MCF 10A (cell line): Measurements from ENCODE around the gene AMPH. TPM values are rescaled to one million over a fixed set of nuclear protein-coding genes. Genes with fewer than 3 reads are reported as not detected.

ENCODE experiments used
- BruUV-seq: library from RNA; stranded (reverse); fragments of 400-500 nt; replicated peaks from 2 replicates; lab custom pipeline; 2021; lab: Mats Ljungman, UMichigan
- CTCF ChIA-PET: fragments of 300-600 bp; sonication (Branson Sonifier 250); formaldehyde crosslinking; extraction: SDS; loops from one replicate; lab custom pipeline; 2021; ENCODE audit warnings: antibody characterized with exemption, inconsistent platforms; lab: Yijun Ruan, JAX
- POLR2A ChIA-PET: fragments of 300-600, 350-650 bp; sonication (Branson Sonifier 250); formaldehyde crosslinking; extraction: SDS; loops from one replicate; lab custom pipeline; 2020; ENCODE audit warnings: antibody characterized with exemption, inconsistent platforms; lab: Yijun Ruan, JAX
- DNase-seq: peaks from one replicate; pipeline ENCODE4 v3.0.0-alpha.2; 2018; ENCODE audit not compliant: unreplicated experiment
- H3K27ac Mint-ChIP-seq: one replicate; pipeline ENCODE4 v1.8.0; 2022; ENCODE audit warnings: mild to moderate bottlenecking, low read depth, mixed read lengths; ENCODE audit not compliant: unreplicated experiment
- H3K27me3 Mint-ChIP-seq: one replicate; pipeline ENCODE4 v1.8.0; 2022; ENCODE audit warnings: mixed read lengths; ENCODE audit not compliant: insufficient read depth, unreplicated experiment
- H3K36me3 Mint-ChIP-seq: one replicate; pipeline ENCODE4 v1.8.0; 2022; ENCODE audit warnings: mild to moderate bottlenecking, moderate library complexity, mixed read lengths; ENCODE audit not compliant: insufficient read depth, unreplicated experiment
- H3K4me1 Mint-ChIP-seq: one replicate; pipeline ENCODE4 v1.8.0; 2022; ENCODE audit warnings: mixed read lengths; ENCODE audit not compliant: insufficient read depth, unreplicated experiment
- H3K4me3 Mint-ChIP-seq: one replicate; pipeline ENCODE4 v1.8.0; 2022; ENCODE audit warnings: mild to moderate bottlenecking, moderate library complexity, mixed read lengths; ENCODE audit not compliant: unreplicated experiment
- H3K9me3 Mint-ChIP-seq: one replicate; pipeline ENCODE4 v1.8.0; 2022; ENCODE audit warnings: mixed read lengths; ENCODE audit not compliant: unreplicated experiment
- intact Hi-C: fragments of 100-400 bp; cut with micrococcal nuclease; formaldehyde crosslinking; loops from 2 replicates; pipeline ENCODE4 v1.14.1; 2022
- total RNA-seq: library from RNA; stranded (reverse); gene quantifications from 2 replicates; pipeline ENCODE4 v1.2.3, GENCODE V29; 2022
- TF ChIP-seq, protein P1 (sequence below): fragments of 200-600 bp; IDR thresholded peaks from one replicate; pipeline ENCODE4 v1.8.0; 2022; ENCODE audit warnings: antibody characterized with exemption, mild to moderate bottlenecking; ENCODE audit not compliant: unreplicated experiment

Gene AMPH
- total RNA-seq, 1 experiment from 2014 or later, result 0.63 TPM

DNA sequence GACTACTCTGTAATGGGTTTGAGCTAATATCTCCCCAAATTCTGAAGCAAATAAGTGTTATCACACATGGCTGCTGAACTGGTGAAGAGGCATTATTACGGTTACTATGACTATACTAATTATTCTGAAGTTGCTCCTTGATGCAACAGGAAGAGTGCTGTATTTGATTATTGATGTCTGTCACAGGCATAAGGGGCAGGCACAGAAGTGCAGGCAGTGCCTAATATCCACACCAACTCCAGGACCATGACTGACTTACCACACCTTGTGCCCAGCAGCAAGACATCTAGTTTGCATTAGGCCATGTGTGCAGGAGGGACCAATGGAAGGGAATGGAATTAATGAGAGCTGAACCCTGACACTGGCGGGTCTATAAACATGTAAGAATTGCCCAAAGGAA lies 62.7 kb downstream of the AMPH start:
- H3K4me3 Mint-ChIP-seq, result no peak overlapping the region
- no peaks in the 10 kb centered on the region for H3K27me3 Mint-ChIP-seq
- H3K9me3 Mint-ChIP-seq, result no peaks in the 10 kb centered on the region
- H3K36me3 Mint-ChIP-seq, result no peaks in the 10 kb centered on the region
- BruUV-seq, result no TSS peak
- ChIA-PET POLR2A (interaction anchor here (1.2 kb wide), 1 partner anchor 13 kb away, joined by 3 read pairs; no protein-coding TSS in a partner anchor), CTCF (interaction anchor here (0.6 to 0.7 kb wide), 2 partner anchors 88 to 104 kb away, joined by 4 read pairs; no protein-coding TSS in a partner anchor)
- H3K27ac Mint-ChIP-seq, result no peak overlapping the region
- no peak for DNase-seq
- intact Hi-C loops, result no loop called here
- H3K4me1 Mint-ChIP-seq, result no peaks in the 10 kb centered on the region
- TF ChIP-seq, protein P1, sequence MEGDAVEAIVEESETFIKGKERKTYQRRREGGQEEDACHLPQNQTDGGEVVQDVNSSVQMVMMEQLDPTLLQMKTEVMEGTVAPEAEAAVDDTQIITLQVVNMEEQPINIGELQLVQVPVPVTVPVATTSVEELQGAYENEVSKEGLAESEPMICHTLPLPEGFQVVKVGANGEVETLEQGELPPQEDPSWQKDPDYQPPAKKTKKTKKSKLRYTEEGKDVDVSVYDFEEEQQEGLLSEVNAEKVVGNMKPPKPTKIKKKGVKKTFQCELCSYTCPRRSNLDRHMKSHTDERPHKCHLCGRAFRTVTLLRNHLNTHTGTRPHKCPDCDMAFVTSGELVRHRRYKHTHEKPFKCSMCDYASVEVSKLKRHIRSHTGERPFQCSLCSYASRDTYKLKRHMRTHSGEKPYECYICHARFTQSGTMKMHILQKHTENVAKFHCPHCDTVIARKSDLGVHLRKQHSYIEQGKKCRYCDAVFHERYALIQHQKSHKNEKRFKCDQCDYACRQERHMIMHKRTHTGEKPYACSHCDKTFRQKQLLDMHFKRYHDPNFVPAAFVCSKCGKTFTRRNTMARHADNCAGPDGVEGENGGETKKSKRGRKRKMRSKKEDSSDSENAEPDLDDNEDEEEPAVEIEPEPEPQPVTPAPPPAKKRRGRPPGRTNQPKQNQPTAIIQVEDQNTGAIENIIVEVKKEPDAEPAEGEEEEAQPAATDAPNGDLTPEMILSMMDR, result no peak

DNA sequence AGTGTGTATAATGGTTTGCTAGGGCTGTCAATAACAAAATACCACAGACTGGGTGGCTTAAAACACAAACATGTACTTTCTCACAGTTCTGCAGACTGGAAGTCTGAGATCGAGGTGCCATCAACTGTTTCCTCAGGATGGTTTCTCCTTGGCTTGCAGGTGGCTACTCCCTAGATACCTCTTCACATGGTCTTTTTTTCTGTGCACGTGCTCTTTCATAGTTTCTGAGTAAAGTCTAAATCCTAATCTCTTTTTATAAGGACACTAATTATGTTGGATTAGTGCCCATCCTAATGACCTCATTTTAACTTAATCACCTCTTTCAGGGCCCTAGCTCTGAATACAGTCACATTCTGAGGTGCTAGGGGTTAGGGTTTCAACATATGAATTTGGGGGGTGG lies 65.9 kb downstream of the AMPH start:
- no peaks in the 10 kb centered on the region for H3K27me3 Mint-ChIP-seq
- H3K4me3 Mint-ChIP-seq, result no peak overlapping the region
- TF ChIP-seq, protein P1, result no peak
- no TSS peak for BruUV-seq
- CTCF ChIA-PET, result no interaction called here
- no peaks in the 10 kb centered on the region for H3K9me3 Mint-ChIP-seq
- no peaks in the 10 kb centered on the region for H3K36me3 Mint-ChIP-seq
- no peak overlapping the region for H3K27ac Mint-ChIP-seq
- POLR2A ChIA-PET, result no interaction called here
- intact Hi-C loops, result no loop called here
- H3K4me1 Mint-ChIP-seq, result no peaks in the 10 kb centered on the region
- no peak for DNase-seq

DNA sequence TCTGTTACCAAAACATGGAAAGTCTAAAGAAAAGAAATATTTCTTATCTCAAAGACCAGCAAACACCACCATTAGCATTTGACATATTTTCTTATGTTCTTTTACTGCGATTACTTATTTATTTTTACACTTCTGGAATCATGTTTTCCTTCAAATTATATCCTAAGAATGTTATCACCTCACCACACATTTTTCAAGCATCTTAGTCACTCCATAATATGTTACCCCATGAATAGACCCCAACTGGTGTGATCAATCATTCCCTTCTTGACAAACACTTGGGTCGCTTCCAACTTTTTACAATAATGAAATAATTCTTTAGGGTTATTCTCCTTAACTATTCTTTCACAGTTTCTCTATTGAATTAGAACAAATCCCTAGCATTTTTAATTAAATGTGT lies 67.4 kb downstream of the AMPH start:
- POLR2A ChIA-PET, result no interaction called here
- Mint-ChIP-seq H3K36me3 (no peaks in the 10 kb centered on the region), H3K27me3 (no peaks in the 10 kb centered on the region), H3K27ac (no peak overlapping the region), H3K9me3 (no peaks in the 10 kb centered on the region), H3K4me1 (no peaks in the 10 kb centered on the region), H3K4me3 (no peak overlapping the region)
- intact Hi-C loops, result no loop called here
- CTCF ChIA-PET, result no interaction called here
- no peak for DNase-seq
- BruUV-seq, result no TSS peak
- TF ChIP-seq, protein P1, result no peak

DNA sequence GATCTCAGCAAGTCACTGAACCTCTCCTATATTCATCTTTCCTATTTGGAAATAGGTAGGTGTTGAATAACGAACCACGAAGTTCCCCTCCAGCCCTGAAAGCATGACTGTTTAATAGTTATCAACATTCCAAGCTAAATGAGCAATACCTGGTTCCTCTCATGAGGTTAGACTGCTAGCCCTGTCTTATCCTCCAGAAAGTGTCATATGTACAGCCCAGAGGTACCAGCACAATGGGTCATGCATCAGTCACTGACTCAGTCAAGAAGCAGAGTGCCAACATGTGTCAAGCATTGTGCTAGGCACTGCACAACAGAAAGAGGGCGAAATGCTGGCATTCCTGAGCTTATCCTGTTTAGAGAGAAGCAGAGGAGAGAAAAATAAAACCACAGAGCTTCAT lies 70.0 kb downstream of the AMPH start:
- Mint-ChIP-seq H3K4me1 (no peaks in the 10 kb centered on the region), H3K36me3 (no peaks in the 10 kb centered on the region), H3K27me3 (no peaks in the 10 kb centered on the region), H3K9me3 (no peaks in the 10 kb centered on the region), H3K4me3 (no peak overlapping the region), H3K27ac (no peak overlapping the region)
- BruUV-seq, result no TSS peak
- ChIA-PET POLR2A (no interaction called here), CTCF (no interaction called here)
- TF ChIP-seq, protein P1, result no peak
- intact Hi-C loops, result no loop called here
- peak; percentile 54 for DNase-seq
